C4-2B (cell line): ENCODE results near the gene CUL3.

ENCODE experiments used
- H3K27ac ChIP-seq: fragments of 450-650 bp; 2 replicates; pipeline ENCODE4 v1.5.1; 2017
- CTCF ChIP-seq: fragments of 450-650 bp; conservative IDR thresholded peaks from 2 replicates; pipeline ENCODE4 v1.5.1; 2017; ENCODE audit warnings: mild to moderate bottlenecking
- ZFX ChIP-seq: fragments of 450-650 bp; IDR thresholded peaks from 2 replicates; pipeline ENCODE4 v1.6.1; 2017

The CUL3 gene

GRCh38 chr2:224555823-224556366, 29.3 kb downstream of the CUL3 start:
- no peak overlapping the region for H3K27ac ChIP-seq

DNA sequence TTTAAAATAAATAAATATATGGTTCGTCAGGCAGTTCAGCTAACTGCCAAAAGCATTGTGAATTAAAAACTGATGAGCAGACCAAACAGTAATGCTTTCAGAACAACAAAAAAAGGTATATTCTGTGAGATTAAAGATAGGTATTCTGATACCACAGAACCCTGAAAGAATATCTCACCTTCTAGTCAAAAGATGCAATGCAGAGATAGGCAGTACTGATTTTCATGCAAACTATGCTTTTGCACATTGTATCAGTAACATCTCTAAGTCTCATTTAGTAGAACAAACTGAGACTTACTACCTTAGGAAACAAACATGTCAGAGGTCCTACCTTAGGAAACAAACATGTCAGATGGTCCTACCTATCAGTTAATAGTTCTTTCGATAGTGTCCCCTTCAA, 32.4 kb downstream of the CUL3 start:
- no peak for TF ChIP-seq CTCF
- TF ChIP-seq ZFX = no peak
- H3K27ac ChIP-seq = no peak overlapping the region

More at GRCh38 chr2:224555823-224556366, 29.3 kb downstream of the CUL3 start:
- no peak for TF ChIP-seq CTCF
- TF ChIP-seq ZFX = no peak

- no peak overlapping the region for H3K27ac ChIP-seq
- TF ChIP-seq ZFX = no peak
- TF ChIP-seq CTCF = no peak
Observed at GRCh38 chr2:224551693-224552092, 33.5 kb downstream of the CUL3 start.

- H3K27ac ChIP-seq = no peak overlapping the region
- TF ChIP-seq ZFX (no peak), CTCF (no peak)
Observed at GRCh38 chr2:224546926-224547325, 38.2 kb downstream of the CUL3 start.

- TF ChIP-seq ZFX (no peak), CTCF (no peak)
- H3K27ac ChIP-seq = no peak overlapping the region
Observed at GRCh38 chr2:224545884-224546644, 39.1 kb downstream of the CUL3 start.

DNA sequence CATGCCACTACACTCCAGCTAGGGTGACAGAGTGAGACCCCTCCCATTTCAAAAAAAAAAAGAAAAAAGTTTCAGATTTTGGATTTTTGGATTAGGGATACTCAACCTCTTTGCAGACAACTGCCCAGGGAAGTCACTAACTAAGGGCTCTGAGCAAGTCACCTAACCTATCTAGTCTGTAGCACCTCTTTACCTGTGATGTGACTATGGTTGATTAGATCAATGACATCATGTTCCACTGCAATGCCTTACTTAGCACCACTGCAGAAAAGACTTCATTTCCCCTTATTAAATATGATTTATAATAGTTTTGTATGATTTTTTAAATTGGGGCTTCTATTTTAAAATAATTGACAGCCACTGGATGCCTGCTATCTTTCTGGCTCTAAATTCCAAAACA, 41.2 kb downstream of the CUL3 start:
- no peak for TF ChIP-seq ZFX
- TF ChIP-seq CTCF = no peak
- H3K27ac ChIP-seq = no peak overlapping the region

GRCh38 chr2:224538561-224539138, 46.5 kb downstream of the CUL3 start:
- H3K27ac ChIP-seq = no peak overlapping the region
- TF ChIP-seq CTCF = no peak
- TF ChIP-seq ZFX = no peak
